HG03575 (cell line): ENCODE results near the gene SLC30A3.

Experiments
- ATAC-seq: cut with Tn5 transposase; IDR thresholded peaks from one replicate; pipeline ENCODE4 v1.9.1; 2021; ENCODE audit not compliant: unreplicated experiment, insufficient number of reproducible peaks, low FRiP score; ENCODE audit errors: extremely low read depth

Gene SLC30A3

DNA sequence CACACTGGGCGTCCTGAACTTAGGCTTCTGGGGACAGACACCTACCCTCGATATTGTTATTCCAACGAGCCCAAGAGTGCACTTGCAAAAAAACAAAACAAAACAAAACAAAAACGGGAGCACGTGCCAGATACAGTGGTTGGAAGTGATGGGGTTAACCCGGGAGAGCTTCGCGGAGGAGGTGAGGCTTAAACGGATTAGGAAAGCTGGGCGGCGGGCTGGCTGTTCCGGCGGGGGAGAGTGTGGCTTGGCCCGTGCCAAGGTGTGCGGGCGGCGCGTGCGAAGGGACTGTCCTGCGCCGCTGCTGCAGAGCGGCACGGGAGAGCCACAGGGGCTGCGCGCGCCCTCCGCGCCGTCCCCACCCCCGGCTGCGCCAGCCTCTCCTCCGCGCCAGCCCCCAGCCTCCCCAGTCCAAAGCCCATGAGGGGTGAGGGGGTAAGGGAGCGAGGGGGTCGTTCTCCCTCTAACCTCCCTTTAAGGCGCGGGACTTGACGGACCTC, 1.5 kb upstream of the SLC30A3 start:
- ATAC-seq, result no peak

DNA sequence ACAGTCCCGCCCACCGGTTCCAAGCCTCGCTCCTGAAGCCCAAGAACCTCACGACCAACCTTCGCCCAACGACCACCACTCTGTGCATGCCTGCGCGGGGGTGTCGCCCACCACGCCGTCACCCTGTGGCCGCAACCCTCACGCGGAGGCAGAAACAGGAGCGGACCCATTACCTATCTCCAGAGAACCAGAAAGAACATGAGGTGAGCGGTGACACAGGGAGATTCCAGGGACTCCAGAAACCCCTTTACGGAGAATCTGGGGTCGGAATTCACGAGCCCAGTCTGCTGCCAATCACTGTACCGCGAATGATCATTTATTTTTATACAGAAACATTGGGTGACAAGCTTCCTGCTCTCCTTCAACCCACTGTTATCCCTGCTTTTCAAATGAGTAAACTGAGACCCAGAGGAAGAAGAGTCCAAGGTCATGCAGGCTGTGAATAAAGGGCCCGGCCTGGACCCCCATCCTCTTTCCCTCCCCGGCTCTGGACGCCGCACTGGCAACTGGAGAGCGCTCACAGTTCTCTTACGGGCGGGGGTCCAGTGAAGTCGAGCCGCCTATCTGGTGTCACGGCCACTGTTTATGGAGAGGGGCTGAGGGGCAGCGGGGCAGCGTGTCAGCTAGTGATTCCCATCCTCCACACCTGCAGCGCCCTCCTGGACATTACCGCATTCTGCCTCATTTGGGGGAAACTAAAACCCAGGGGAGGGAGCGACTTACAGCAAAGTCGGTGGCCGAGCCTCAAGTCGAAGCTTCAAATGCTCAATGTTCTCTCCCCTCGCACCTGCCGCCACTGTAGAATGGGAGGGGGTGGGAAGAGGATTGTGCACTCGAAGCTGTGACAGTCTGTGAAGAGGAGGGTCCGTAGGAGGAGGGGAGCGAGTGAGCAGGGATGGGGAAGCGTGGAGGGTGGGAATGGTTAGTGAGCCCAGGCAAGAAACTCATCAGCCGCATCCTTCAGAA, 723 bp upstream of the SLC30A3 start:
- no peak for ATAC-seq

DNA sequence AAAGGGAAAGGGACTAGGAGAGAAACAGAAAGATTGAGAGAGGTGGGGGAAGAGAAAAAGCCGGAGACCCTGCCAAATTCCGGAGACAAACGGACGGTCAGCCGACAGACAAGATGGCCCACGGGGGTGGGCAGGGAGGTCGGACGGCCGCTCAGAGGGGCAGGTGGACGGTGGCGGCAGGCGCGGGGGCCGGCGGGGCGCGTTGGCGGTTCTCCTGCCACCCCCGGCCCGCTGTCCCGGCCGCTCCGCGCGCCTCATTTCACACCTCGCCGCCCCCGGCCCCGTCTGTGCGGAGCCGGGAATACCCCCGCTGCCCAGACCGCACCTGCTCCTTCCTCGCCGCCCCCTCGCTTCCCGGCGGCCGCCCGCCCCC, 935 bp downstream of the SLC30A3 start:
- no peak for ATAC-seq

DNA sequence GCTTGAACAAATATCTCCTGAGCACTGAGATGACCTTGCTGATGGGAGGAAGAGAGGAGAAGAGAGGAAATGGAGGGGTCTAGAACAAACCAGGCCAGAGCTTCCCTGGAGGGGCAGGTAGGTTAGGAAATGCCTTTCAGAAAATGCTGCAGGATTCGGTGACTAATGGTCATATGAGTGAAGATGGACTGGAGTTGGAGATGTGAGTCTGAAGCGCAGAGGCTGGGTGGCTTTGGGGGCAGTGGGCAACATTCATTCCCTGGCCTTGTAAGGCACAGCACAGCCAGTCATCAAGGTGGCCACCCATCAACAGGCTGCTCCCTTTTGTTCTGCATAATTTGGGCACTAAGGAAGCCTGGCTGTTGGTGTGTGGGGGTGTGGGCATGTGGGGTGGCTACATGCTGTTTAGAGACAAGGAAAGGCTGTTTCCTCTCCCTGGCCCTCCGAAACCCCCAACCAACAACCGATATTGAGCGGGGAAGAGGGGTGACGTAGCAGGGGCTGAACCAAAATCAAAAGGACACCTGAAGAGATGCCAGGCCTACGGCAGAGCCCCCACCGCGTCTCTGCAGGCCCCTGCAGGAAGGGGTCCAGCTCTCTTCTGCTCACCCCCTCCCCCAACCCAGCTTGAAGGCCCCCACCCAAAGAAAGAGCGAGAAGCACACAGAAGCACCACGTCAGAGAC, 1.5 kb downstream of the SLC30A3 start:
- ATAC-seq, result no peak

GRCh38 chr2:27258051-27258450, 4.8 kb downstream of the SLC30A3 start:
- no peak for ATAC-seq

DNA sequence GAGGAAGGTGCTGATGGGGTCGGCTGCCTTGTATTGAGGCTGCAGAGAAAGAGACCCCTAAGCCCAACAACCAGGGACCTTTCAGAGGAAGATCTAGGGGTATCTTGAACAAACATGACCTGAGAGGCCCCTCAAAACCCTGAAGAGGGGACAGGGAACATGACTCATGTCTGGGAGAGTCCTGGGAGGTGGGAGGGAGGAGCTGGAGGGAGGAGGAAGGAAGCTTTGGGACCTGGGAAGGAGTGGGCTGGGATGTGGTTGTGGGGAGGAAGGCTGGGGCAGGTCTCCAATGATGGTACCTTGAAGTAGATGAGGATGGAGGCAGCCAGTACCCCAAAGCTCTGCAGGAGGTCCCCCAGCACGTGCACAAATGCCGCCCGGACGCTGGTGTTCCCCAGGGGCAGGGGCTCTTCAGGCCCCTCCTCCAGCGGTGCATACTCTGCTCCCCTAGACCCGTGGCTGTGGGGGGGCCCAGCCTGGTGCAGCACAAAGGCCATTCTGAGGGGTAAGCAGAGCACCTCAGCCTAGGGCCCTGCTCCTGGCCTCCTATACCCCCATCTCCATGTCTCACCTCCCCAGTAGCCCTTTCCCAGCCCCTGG, 5.9 kb downstream of the SLC30A3 start:
- no peak for ATAC-seq

GRCh38 chr2:27255660-27256059, 7.2 kb downstream of the SLC30A3 start:
- no peak for ATAC-seq

DNA sequence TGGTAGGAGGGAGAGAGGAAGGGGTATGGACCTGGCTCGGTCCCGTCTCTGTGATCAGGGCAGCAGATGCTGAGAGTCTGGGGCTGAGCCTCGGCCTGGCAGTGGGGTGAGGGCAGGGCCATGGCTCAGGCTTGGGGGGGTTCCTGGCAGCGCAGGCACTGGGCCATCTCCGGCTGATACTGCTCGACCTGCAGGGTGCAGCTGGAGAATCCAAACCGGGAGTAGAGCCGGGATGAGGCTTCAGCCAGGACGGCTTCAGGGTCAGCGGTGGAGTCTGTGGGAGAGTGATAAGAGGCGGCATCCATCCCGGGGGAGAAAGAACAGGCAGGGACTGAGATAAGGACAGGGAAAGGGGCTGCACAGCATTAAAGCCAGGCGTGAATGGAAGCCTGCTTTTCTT, 7.7 kb downstream of the SLC30A3 start:
- no peak for ATAC-seq

- no peak for ATAC-seq
Observed at GRCh38 chr2:27251766-27252165, 11.1 kb downstream of the SLC30A3 start.

GRCh38 chr2:27250652-27251379, 12.0 kb downstream of the SLC30A3 start:
- ATAC-seq, result no peak

- ATAC-seq, result no peak
Observed at GRCh38 chr2:27249891-27250651, 12.8 kb downstream of the SLC30A3 start.

DNA sequence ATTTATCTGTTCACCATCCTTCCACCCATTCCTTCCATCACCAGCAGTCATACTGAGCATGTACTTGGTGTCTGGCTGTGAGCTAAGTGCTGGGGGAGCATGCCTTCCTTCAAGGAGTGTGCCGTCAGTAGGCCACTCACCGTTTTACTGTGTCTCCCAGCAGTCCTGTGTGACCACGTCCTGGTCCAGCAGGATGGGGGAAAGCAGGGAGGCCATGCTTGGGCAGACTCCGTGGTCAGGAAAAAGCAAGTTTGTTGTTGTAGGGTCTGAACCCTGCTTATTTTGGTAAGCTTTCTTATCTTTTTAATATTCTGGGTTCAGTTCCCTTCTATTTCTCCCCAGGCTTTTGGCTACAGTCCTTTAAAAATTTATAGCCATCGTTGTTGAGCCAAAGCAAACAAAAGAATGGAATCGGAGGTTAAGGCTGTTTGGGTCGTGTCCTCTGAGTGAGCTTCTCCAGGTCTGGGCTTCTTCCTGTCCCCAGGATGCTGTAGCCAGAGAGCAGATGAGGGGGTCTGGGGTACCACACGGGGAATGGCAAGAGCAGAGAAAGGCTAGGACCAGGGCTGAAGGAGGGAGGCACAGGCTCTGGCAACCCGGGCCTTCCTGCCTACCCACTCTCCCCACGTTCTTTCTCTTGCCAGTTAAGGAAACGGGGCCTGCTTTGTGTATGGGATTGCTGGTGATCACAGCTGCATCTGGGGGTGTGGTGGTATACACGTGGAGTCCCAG, 13.5 kb downstream of the SLC30A3 start:
- ATAC-seq, result no peak

GRCh38 chr2:27247893-27248292, 15.0 kb downstream of the SLC30A3 start:
- no peak for ATAC-seq

- ATAC-seq, result no peak
Observed at GRCh38 chr2:27245626-27246025, 17.2 kb downstream of the SLC30A3 start.

GRCh38 chr2:27245116-27245515, 17.7 kb downstream of the SLC30A3 start:
- no peak for ATAC-seq

DNA sequence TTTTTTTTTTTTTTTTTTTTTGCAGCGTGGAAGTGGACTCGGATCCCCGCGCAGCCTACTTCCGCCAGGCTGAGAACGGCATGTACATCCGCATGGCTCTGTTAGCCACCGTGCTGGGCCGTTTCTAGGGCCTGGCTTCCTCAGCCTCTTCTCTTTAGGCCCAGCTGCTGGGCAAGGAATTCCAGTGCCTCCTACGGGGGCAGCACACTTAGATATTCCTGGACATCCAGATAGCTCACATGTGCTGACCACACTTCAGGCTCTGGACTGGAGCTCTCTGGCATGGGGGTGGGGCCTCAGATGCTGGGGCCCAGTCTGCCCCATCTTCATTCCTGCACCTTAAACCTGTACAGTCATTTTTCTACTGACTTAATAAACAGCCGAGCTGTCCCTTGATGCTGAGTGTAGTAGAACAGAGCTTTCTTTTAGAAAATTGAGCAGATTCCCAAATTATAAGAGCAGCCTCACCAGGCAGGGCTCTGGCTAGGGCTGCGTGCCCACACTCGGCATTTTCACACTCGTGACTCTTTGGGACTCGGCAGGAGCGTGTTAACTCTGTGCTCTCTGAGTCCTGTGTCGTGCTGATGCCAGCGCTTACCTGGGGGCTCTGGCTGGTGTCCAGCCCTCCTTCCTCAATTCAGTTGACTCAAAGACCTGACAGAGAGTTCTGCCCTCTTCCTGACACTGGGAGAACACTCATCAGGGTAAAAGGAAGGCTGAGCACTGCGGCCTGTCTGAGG, 19.3 kb downstream of the SLC30A3 start:
- ATAC-seq, result no peak

GRCh38 chr2:27242614-27242951, 20.3 kb downstream of the SLC30A3 start:
- no peak for ATAC-seq
